NCI-H2107 (cell line): ENCODE results near the gene SELENOO.

Experiments
- DNase-seq: peaks from one replicate; lab custom pipeline; 2025; lab: John Stamatoyannopoulos, UW

SELENOO gene

GRCh38 chr22:50253046-50253915 is 52.5 kb downstream of the SELENOO start:
- DNase-seq = no peak

DNA sequence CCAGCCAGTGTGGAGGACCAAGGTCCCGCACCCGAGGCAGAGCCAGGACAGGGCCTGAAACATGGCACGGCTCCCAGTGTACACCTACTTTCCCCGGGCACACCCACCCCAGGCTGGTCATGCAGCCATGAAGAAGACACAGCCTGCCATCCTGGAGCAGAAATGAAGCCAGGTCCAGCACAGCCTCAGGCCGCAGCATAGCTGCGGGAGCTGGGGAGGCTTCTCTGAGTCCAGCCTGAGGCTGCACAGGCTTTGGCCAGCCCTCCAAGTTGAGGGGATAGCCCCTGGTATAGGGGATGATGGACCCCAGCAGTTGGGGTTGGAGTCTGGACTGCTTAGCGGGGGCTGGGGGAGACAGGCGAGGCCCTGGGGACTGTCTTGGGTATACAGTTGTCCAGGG is 53.1 kb downstream of the SELENOO start:
- no peak for DNase-seq

- no peak for DNase-seq
These were observed 54.3 kb downstream of the SELENOO start for GRCh38 chr22:50255099-50255498.

GRCh38 chr22:50255607-50256006 is 54.8 kb downstream of the SELENOO start:
- no peak for DNase-seq

DNA sequence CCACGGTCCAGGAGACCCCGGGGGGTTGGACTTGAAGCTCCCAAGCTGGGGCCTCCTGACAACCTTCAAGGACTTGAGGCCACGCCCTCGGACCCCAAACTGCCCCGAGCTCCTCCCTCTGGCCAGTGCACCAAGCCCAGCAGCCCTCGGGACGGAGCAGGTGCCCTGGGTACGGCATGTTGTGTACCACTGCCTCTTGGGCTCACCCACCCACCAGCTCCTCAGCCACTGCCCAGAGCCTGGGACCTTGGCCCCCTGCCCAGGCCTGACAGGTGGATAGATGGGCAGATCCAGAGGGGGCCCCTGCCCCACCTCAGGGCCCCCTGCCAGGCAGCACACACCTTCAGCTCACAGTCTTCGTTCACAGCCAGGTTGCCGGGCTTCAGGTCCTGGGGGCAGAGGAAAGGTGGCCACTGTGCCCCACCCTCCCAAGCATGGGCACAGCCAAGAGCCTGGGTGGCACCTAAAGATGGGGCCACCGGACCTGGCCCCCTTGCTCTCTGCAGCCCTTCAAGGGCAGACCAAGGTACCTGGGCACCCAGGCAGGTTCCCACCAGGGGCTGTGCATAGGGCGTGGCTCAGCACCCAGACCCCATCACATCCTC is 55.5 kb downstream of the SELENOO start:
- DNase-seq = no peak

GRCh38 chr22:50257041-50257440 is 56.2 kb downstream of the SELENOO start:
- no peak for DNase-seq

GRCh38 chr22:50257451-50258360 is 56.9 kb downstream of the SELENOO start:
- DNase-seq = no peak

DNA sequence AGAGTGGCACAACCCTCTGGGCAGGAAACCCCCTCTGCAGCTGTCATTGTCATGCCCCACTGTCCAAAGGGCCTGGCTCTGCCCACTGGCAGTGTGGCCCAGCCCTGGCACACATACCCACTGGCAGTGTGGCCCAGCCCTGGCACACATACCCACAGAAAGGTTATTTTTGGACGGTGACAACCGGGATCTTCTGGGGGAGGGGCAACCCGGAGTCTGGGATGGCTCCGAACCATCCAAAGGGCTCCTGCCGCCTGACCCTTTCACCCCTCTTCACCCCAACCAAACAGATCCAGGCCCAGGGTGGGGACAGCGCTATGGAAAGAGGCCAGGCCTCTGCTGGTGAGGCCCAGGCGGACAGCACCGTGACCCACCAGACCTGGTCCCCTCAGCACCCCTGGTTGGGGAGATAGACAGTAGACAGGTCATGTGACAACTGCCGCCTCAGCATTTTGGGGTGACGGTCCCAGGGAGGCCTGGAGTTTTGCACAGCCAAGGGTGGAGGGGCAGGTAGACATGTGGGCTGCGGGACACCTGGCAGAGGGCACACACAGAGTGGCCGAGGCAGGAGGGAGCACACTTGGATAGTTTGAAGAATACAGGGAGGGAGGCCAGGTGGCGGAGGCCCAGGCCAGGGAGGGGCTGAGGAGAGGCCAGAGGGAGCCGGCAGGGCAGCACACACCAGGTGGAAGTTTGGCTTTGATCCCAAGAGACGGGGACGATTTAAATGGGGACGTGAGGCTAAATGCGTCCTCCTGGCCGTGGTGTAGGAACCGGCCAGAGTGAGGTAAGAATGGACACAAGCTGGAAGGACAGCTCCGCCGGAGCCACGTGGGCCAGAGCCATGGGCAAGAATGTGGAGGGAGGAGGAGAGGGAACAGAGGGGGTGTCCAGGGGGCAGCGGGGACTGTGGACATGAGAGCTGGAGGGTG is 57.8 kb downstream of the SELENOO start:
- DNase-seq = no peak

DNA sequence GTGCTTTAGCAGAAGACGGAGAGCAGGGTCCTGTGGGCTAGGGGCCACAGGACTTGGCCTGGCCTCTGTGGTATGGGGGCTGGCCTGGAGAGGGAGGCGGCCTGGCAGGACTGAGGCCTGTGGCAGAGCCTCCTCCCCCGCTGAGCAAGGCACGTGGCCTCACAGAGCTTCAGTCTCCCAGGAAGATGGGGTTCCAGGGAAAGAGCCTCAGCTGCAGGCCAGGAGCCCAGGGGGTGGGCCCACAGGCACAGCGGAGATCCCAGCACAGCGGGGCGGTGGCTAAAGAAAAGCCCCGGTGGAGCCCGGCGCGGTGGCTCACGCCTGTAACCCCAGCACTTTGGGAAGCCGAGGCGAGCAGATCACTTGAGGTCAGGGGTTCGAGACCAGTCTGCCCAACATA is 58.5 kb downstream of the SELENOO start:
- no peak for DNase-seq

GRCh38 chr22:50260434-50260800 is 59.6 kb downstream of the SELENOO start:
- DNase-seq = no peak

DNA sequence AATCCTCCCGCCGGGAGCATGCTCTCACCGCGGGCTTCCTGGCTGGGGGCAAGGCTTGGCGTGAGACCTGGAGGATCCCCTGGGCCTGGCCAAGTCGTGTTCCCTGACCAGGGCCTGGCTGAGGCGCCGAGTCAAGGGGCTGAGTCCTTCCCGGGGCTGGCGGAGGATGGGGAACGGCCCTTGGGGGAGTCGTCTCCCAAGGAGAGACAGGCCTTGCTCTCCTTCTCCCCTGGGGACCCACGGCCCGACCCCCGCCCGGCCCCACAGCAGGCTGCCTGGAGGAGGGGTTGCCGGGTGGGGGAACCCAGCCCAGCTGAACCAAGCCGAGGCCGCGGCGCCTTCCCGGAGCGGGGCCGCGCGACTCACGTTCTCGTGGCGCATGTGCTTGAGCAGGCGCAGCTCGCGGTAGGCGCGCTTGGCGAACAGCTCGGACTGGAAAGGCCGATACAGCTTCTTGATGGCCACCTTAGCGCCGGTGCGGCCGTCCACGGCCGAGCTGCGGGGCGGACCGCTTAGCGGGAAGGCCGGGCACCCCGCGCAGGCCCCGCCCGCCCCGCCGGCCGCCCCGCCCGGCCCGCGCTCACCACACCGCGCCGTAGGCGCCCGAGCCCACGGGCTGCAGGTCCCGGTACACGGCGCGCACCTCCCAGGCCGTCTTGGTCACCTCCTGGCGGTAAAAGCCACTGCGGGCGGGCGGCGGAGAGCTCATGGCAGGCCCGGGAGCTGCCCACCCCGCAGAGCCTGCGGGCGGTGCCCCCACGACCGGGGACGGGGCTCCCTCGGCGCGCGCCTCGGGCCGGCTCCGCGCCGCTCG is 60.2 kb downstream of the SELENOO start:
- DNase-seq = no peak

DNA sequence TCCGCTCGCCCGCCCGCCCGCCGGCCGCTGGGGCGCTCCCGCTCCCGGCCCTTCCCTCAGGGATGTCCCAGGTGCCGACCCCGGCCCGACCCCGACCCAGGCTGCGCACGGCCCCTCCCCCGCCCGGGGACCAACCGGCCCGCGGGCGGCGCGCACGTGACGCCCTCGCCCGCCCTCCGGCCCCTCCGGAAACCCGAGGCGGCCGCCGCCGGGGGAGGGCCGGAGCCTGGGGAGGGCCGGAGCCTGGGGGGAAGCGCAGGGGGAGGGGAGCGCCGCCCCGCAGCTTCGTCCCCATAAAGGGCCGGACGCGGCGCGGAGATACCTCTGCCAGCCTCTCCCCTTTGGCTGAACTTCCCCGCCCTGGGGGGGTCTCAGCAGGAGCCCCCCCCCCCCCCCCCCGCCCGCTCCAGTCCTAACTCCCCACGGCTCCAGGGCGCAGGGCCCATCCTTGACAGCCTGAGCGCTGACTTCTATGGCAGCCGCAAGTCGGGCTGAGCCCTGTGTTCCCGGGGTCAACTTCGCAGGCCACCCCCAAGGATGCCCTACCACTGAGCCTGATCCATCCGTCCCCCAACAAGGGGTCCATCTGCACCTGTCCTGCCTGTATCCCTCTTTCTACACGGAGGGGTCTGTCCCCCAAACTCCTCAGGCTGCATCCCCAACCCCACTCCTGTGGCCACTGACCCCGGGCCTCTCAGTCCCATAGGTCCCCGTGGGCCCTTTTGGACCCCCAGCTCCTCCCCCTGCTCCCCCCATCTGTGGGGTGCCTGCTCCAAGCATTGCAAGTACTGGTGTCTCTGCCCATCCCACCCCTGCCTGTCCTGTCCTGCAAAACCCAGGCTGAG is 61.0 kb downstream of the SELENOO start, which contains the start of gene MAPK12:
TSS of gene MAPK12 (minus strand) at position 69 of the 845 bp plus-strand sequence. CDS start 174 bp downstream, outside the sequence.
- no peak for DNase-seq

DNA sequence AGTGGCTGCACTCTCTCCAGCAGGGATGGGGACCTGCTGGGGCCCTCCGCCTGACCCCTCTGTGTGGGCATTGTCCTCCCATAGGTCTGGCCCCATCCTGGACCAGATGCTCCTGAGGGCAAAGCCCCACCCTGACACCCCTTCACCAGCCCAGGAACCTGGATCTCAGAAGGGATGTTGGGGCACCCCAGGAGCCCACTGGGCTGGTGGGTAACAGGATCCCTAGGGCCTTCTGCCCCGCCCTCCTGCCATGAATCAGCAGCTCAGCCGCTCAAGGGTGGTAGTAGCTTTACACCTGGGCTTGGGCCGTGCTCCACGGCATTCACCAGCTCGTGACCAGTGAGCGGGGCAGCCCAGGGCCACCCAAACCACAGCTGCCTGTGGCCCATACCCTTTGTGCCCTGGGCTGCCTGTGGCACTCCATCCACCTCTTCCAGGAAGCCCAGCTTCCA is 61.7 kb downstream of the SELENOO start:
- no peak for DNase-seq

DNA sequence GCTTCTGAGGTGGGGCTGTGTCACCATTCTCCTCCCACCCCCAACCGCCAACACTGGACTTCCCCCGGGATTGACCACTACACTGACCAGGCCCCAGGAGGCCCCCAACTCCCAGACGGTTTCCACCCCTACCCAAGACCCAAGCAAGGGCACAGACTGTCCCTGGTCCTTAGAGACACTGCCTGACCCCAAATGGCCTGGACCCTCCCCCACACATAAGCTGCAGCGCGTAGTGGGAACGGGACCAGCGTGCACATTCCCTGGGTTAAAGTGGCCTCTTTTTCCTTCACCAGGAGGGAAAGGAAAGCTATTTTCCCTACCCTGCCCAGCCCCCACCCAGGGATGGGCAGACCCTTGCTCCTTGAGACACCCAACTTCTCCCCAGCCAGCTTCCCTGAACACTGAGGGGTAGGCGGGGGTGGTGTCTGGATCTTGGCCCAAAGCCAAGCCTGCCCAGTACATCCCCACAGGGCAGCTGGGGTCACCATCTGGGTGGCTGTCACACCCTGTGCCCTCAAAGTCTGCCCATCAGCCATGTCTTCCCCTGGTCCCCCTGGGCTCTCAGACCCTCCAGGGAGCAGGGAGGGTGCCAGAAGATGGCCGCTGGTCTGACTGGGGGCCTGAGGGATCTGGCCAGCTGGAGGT is 62.3 kb downstream of the SELENOO start:
- no peak for DNase-seq

- DNase-seq = no peak
These were observed 63.4 kb downstream of the SELENOO start for GRCh38 chr22:50264104-50264745.

GRCh38 chr22:50264946-50265669 is 64.3 kb downstream of the SELENOO start:
- no peak for DNase-seq

DNA sequence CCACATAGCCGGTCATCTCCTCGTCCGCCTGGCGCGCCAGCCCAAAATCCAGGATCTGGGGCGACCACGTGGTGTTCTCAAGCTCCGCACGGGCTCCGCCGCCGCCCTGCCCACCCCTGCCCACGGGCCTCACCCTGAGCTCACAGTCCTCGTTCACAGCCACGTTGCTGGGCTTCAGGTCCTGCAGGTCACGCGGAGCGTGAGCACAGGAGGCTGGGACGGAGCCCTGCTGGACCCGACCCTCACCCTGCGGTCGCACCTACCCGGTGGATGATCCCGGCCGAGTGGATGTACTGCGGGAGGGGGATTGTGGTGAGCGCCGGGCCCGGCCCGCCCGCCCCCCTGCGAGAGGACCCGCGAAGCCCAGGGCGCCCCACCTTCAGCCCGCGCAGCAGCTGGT is 66.2 kb downstream of the SELENOO start:
- DNase-seq = no peak
